Activated naive CD8-positive, alpha-beta T cell treated with anti-CD3 and anti-CD28 coated beads, Interleukin-2, amount 10 ng/mL, durations not matched to agents 7 days and 5 days (primary cell): Measurements from ENCODE around the gene CDH5. TPM values are rescaled to one million over a fixed set of nuclear protein-coding genes. Genes with fewer than 3 reads are reported as not detected.

Source experiments
- ATAC-seq: fragments of 150-1000 bp; cut with Tn5 transposase; one replicate; pipeline ENCODE4 v1.10.0; 2021; ENCODE audit warnings: low read depth, moderate library complexity
- POLR2A ChIA-PET: fragments of 350-600 bp; sonication (Branson Sonifier 250); formaldehyde crosslinking; loops from one replicate; lab custom pipeline; 2021; ENCODE audit warnings: antibody characterized with exemption; lab: Charles Lee
- DNase-seq: peaks from one replicate; pipeline ENCODE4 v3.0.0; 2021
- H3K27ac Mint-ChIP-seq: one replicate; pipeline ENCODE4 v1.8.0; 2022; ENCODE audit warnings: mild to moderate bottlenecking, mixed read lengths
- H3K27me3 Mint-ChIP-seq: one replicate; pipeline ENCODE4 v1.8.0; 2022; ENCODE audit warnings: mild to moderate bottlenecking, moderate library complexity, mixed read lengths
- H3K36me3 Mint-ChIP-seq: one replicate; pipeline ENCODE4 v1.8.0; 2021; ENCODE audit warnings: mild to moderate bottlenecking, mixed read lengths
- H3K4me1 Mint-ChIP-seq: one replicate; pipeline ENCODE4 v1.8.0; 2021; ENCODE audit warnings: mixed read lengths
- H3K4me3 Mint-ChIP-seq: one replicate; pipeline ENCODE4 v1.8.0; 2022; ENCODE audit warnings: mild to moderate bottlenecking, moderate library complexity, mixed read lengths
- H3K9me3 Mint-ChIP-seq: one replicate; pipeline ENCODE4 v1.8.0; 2021; ENCODE audit warnings: mixed read lengths
- total RNA-seq, 2 experiments: library from RNA; stranded (reverse); gene quantifications; one replicate each; pipeline ENCODE4 v1.2.3, GENCODE V29; 2021

The CDH5 gene
- total RNA-seq, 2 experiments from 2014 or later = not detected

DNA sequence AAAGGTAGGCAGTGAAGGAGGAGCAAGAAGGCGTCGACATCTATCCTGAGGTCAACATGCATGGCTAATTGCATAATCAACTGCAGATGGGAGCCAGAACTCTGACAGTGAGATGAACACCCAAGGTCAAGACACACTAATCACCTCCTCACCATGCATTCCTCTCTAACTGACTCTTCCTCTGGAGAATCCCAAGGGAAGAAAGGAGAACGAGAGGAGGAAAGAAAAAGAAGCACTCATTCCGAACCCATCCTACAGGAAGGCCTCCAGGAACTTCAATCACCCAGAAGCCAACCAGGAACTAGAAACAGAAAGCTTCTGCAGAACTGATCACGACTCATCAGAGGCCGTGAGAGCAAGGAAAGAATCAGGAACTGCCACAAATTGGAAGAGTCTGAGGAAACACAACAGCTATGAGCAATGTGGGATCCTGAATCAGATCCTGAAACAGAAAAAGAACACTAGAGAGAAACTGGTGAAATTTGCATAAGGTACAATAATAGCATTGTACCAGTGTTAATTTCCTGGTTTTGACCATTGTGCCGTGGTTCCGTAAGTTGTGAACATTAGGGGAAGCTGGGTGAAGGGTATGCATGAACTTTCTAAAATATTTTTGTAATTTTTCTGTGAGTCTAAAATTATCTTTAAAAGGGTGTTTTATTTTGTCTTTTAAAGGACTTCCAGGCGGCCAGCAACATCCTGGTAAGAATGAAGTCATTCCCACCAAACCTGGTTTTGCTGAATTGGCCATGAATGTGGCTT lies 50.6 kb downstream of the CDH5 start:
- Mint-ChIP-seq H3K27me3 (peaks cover 25% of the 10 kb centered on the region), H3K9me3 (peaks cover 5% of the 10 kb centered on the region), H3K4me1 (peaks cover 1% of the 10 kb centered on the region), H3K36me3 (no peaks in the 10 kb centered on the region), H3K4me3 (no peak overlapping the region), H3K27ac (no peak overlapping the region)
- ATAC-seq (no peak), DNase-seq (no peak)
- POLR2A ChIA-PET = no interaction called here

DNA sequence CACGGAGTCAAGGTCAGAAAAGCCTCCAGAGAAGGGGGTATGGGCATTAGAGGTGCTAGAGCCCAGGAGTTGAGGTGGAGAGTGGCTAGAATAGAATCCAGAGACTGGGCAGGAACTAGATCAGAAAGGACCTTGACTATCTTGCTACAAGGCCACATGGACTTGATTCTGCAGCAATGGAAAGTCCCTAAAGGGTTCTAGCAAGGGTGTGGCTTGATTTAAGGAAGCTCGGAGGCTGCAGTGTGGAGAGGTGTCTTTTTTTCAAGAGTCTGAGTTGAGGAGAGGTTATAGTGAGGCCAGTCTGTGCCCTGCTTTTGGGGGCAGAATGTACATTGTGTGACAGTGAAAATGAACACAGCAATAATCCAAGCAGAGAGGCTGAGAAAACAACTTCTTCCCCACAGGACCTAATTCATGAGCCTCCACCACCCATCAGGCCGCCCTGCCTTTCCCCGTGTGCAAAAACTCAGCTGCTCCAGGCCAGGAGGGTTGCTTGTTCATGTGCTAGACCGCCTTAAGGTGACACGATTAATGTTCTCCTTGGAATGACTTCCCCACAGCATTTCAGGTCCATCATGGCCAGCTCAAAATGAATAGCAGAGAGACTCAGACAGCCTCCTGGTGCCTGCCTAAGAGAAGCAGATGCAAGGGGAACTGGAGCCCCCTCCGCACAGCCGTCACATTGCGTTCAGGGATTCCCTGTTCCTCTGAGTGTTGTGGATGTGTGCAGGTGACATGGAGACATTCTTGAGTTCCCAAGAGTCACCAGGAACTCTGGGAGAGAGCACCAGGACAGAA lies 51.9 kb downstream of the CDH5 start:
- ATAC-seq = no peak
- H3K27ac Mint-ChIP-seq = no peak overlapping the region
- H3K27me3 Mint-ChIP-seq = peaks cover 33% of the 10 kb centered on the region
- no peak for DNase-seq
- POLR2A ChIA-PET = no interaction called here
- H3K9me3 Mint-ChIP-seq = no peaks in the 10 kb centered on the region
- no peaks in the 10 kb centered on the region for H3K36me3 Mint-ChIP-seq
- H3K4me1 Mint-ChIP-seq = peaks cover 1% of the 10 kb centered on the region
- no peak overlapping the region for H3K4me3 Mint-ChIP-seq

DNA sequence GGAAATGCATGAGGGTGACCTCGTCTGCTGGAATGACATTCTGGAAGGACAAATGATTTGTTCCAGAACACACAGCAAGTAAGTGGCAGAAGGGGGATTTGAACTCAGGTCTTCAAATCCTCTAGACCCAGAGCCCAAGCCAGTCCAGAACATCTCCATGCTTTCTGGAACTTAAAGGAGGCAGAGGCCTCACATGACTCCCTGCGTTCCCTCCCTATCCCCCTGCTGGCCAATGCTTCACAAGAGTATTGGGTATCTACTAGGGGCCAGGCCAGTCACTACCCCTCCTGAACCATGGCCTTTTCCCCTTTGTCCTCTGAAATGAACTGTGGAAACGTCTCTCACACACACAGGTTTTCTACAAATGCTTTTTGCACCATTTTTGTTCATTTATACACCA lies 53.0 kb downstream of the CDH5 start:
- Mint-ChIP-seq H3K4me1 (peaks cover 1% of the 10 kb centered on the region), H3K4me3 (no peak overlapping the region), H3K27me3 (peaks cover 43% of the 10 kb centered on the region), H3K27ac (no peak overlapping the region), H3K9me3 (no peaks in the 10 kb centered on the region), H3K36me3 (no peaks in the 10 kb centered on the region)
- POLR2A ChIA-PET = no interaction called here
- ATAC-seq (no peak), DNase-seq (no peak)

DNA sequence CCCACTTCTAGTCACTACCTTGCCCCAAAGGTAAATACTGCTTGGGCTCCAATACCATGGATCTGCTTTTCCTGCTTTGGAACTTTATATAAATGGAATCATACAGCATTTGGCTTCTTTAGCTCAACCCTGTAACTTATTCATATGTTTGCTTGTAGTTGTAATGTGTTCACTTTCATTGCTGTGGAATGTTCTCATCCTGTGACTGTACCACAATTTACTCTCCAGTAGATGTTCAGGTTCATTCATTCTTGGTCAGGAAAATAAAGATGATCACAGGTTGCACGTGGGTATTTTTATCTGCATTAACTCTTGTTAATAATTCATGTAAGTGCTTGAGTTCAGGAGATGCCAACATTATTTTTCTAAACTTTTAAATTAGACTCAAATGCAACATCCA lies 53.9 kb downstream of the CDH5 start:
- Mint-ChIP-seq H3K27me3 (peaks cover 49% of the 10 kb centered on the region), H3K36me3 (no peaks in the 10 kb centered on the region), H3K4me3 (no peak overlapping the region), H3K4me1 (peaks cover 1% of the 10 kb centered on the region), H3K9me3 (no peaks in the 10 kb centered on the region), H3K27ac (no peak overlapping the region)
- ATAC-seq = no peak
- POLR2A ChIA-PET = no interaction called here
- DNase-seq = no peak

DNA sequence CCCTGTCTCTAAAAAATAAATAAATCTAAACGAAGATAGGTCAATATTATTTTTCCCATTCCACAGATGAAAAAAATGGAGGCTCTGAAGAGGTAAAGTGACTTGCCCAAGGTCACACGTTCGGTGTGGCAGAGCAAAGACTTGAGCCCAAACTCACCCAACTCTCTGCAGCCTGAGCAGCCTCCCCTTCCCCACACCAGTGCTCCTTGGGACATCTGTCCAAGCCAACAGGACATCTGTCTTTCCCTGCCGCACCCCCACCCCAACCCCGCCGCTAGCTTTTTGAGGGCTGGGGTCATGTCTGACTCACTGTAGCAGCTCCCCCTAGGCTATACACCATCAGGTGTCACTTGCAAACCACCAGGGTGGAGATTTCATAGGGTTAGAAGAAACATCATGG lies 55.4 kb downstream of the CDH5 start:
- H3K9me3 Mint-ChIP-seq = no peaks in the 10 kb centered on the region
- no peak overlapping the region for H3K27ac Mint-ChIP-seq
- DNase-seq = no peak
- H3K4me3 Mint-ChIP-seq = no peak overlapping the region
- H3K4me1 Mint-ChIP-seq = peaks cover 1% of the 10 kb centered on the region
- H3K27me3 Mint-ChIP-seq = peaks cover 60% of the 10 kb centered on the region
- no peak for ATAC-seq
- POLR2A ChIA-PET = no interaction called here
- H3K36me3 Mint-ChIP-seq = no peaks in the 10 kb centered on the region

DNA sequence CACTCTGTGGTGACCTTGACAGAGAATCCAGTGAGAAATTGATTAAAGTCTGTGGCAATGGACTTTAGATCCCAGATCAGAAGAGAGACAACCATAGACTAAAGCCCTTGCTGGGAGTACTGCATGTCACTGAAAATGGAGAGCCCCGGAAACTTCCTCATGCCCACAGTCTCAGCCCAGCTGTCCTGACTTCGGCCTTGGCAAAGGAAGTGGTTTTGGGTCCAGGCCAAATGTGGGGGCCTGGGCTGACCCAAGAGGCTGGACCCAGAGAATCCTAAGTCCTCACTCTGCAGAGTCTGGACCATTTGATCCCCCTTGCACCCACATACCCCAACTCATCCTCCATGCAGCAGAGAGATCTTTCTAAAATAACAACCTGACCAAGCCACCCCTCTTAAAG lies 55.9 kb downstream of the CDH5 start:
- Mint-ChIP-seq H3K36me3 (no peaks in the 10 kb centered on the region), H3K4me1 (peaks cover 1% of the 10 kb centered on the region), H3K9me3 (no peaks in the 10 kb centered on the region), H3K27ac (no peak overlapping the region), H3K4me3 (no peak overlapping the region), H3K27me3 (peaks cover 60% of the 10 kb centered on the region)
- POLR2A ChIA-PET = no interaction called here
- DNase-seq (no peak), ATAC-seq (no peak)

DNA sequence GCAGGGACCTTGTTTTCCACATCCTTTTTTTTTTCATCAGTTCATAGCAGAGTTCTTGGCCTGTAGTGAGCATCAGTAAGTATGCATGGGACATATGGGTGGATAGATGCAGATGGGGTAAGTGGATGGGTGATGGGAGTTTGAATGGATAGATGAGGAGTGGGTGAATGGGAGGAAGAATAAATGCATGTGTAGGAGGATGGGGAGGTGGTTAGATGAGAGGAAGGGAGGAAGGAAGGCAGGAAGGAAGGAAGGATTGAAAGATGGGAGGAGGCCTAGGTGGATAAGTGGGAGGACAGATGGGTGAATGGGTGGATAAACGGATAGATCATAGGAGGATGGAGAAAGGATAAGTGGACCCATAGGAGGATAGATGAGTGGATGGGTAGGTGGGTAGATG lies 56.7 kb downstream of the CDH5 start:
- H3K4me3 Mint-ChIP-seq = no peak overlapping the region
- no peak overlapping the region for H3K27ac Mint-ChIP-seq
- peaks cover under 1% of the 10 kb centered on the region for H3K4me1 Mint-ChIP-seq
- peaks cover 67% of the 10 kb centered on the region for H3K27me3 Mint-ChIP-seq
- no peaks in the 10 kb centered on the region for H3K36me3 Mint-ChIP-seq
- POLR2A ChIA-PET = interaction anchor here (0.5 kb wide), 1 partner anchor 451 kb away, joined by 5 read pairs; no protein-coding TSS in a partner anchor
- ATAC-seq (no peak), DNase-seq (no peak)
- H3K9me3 Mint-ChIP-seq = no peaks in the 10 kb centered on the region

DNA sequence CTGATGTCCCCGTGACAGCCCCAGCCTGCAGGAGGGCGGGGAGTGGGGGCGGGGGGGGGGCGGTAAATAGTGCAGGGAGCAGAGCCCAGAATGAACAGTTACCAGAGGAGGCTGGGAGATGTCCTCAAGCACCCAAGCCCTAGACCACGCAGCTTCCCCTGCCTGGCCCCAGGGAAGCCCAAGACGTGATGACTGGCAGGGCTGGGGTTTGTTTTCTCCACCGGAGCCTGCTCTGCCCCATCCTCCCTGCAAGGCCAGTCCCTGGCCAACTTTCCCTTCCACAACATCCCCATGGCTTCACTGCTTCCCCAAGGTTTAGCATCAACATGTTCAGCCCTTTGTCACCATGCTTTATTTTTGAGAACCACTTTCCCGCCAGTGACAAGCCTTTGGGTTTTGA lies 59.2 kb downstream of the CDH5 start:
- Mint-ChIP-seq H3K4me1 (no peaks in the 10 kb centered on the region), H3K27me3 (peaks cover 80% of the 10 kb centered on the region), H3K9me3 (no peaks in the 10 kb centered on the region), H3K27ac (no peak overlapping the region), H3K36me3 (no peaks in the 10 kb centered on the region), H3K4me3 (no peak overlapping the region)
- no peak for DNase-seq
- no peak for ATAC-seq
- POLR2A ChIA-PET = no interaction called here

DNA sequence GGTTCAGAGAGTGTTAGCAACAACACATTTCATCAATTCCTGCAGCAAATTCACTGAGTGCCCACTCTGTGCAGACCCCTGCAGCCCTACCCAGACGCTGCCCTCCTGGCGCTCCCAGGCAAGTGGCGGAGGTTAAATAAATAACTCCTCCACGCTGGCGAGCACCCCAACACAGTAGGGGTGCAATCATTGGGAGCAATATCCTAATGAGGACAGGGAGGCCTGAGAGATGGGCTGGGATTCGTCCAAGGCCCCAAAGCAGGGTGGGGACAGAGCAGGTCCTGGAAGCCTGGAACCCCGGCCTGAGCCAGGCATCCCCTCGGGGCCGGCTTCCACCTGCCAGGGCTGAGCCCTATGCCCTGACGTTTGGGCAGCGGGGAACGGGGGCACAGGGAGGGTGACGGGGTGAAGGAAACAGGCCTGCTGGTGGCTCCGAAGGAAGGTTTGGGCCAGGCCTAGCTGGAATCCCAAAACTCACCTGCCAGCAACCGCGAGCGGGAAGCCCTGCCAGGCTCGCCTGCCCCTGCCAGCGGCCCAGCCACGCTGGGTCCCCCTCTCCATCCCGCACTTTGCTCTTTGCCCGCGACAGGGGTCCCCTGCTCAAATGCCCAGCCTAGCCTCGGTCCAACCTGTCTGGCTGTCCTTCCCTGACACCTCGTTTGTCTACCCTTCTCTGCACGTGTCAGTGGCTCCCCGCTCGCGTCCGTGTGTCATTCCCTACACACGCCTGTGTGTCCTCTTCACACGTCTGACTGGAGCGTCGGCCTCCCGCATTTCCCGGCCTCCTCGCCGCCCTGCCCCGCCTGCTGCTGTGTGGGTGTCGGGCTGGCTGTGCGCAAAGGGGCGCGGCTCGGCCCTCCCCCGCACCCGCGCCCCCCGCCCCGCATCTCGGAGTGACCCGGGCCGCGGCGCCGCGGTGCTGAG lies 59.9 kb downstream of the CDH5 start:
- ATAC-seq = no peak
- H3K4me3 Mint-ChIP-seq = no peak overlapping the region

DNA sequence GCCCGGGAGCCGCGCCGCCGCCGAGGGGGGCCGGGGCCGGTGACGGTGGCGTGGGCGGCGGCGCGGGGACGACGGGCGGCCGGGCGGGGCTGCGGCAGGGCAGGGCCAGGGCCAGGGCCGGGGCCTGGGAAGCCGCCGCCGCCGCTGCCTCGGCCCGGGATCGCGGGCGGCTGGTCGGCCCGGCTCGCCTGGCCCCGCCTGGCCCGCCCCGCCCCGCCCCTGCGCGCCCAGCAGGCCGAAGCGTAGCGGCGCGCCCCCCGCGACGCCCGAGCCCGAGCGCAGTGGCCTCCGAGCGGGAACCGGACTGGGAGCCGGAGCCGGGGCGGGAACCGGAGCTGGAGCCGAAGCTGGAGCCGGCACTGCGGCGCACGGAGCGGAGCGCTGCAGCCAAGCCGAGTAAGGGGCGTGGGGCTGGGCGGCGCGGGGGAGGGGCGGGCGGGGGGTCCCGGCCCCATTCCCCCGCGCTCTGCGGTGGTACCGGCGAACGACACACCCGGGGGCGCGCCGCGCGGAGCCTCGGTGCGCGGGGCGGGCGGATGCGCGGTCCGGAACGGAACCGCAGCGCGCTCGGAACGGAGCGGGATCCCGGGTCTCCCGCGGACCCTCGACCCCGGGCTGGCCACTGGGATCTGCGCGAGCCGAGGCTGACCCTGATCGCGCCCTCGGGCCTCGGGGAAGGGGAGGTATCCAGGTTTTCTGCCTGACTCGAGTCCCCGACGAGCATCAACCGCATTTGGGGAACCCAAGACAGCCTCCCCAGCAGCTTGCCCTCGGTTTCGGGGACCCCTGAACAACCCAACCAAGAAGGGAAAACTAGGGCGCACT lies 60.8 kb downstream of the CDH5 start, which contains the start of gene BEAN1:
BEAN1 (plus strand) TSS at position 260 of the 825 bp plus-strand sequence. CDS start 10,382 bp downstream, outside the sequence.
- H3K36me3 Mint-ChIP-seq = no peaks in the 10 kb centered on the region
- no peaks in the 10 kb centered on the region for H3K9me3 Mint-ChIP-seq
- POLR2A ChIA-PET = no interaction called here
- H3K4me1 Mint-ChIP-seq = no peaks in the 10 kb centered on the region
- peaks cover 84% of the 10 kb centered on the region for H3K27me3 Mint-ChIP-seq
- H3K27ac Mint-ChIP-seq = no peak within 1 kb of the TSS
- no peak for DNase-seq
- H3K4me3 Mint-ChIP-seq = no peak within 1 kb of the TSS
- ATAC-seq = peak; percentile 40

More for the DNA sequence above, 59.9 kb downstream of the CDH5 start:
- DNase-seq = no peak
- H3K27ac Mint-ChIP-seq = no peak overlapping the region
- peaks cover 80% of the 10 kb centered on the region for H3K27me3 Mint-ChIP-seq
- no peaks in the 10 kb centered on the region for H3K9me3 Mint-ChIP-seq
- no peaks in the 10 kb centered on the region for H3K4me1 Mint-ChIP-seq
- no peaks in the 10 kb centered on the region for H3K36me3 Mint-ChIP-seq
- POLR2A ChIA-PET = no interaction called here

DNA sequence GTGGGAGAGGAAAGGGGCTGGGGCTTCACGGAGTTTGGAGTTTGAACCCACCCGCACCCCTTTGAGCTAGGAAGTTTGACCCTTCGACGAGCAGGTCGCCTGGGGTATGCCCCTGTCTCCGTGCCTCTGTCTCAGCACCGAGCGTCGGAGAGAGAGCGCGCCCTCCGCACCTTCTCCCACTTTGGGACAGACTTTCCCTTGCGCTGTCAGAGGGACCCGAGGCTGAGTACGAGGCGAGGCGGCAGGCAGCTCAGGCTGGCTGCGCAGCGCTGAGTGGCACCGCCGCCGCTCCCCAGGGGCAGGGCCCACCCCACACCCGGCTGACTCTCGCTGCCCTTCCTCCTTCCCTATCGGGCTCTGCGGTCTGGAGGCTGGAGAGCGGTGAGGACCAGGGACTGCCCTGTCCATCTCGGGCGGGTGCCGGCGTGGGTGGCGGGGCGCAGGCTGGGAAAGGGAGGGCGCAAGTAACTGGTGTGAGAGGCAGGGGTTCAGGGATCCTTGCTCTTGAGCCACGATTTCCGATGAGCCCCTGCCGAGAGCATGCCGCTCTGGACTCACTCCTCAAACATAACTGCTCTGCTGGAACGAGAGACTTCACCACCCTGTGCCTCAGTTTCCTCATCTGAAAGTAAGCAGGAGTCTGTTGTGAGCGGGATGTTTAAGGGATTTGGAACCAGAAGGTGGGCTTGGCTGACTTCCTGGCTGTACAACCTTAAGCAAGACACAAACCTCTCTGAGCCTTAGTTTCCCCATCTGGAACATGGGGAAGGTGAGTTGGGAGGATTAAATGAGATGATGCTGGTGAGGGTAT lies 61.6 kb downstream of the CDH5 start:
- ATAC-seq (peak; percentile 36), DNase-seq (no peak)
- Mint-ChIP-seq H3K36me3 (no peaks in the 10 kb centered on the region), H3K27ac (no peak overlapping the region), H3K4me1 (no peaks in the 10 kb centered on the region), H3K9me3 (no peaks in the 10 kb centered on the region), H3K4me3 (no peak overlapping the region), H3K27me3 (peaks cover 80% of the 10 kb centered on the region)
- POLR2A ChIA-PET = no interaction called here

DNA sequence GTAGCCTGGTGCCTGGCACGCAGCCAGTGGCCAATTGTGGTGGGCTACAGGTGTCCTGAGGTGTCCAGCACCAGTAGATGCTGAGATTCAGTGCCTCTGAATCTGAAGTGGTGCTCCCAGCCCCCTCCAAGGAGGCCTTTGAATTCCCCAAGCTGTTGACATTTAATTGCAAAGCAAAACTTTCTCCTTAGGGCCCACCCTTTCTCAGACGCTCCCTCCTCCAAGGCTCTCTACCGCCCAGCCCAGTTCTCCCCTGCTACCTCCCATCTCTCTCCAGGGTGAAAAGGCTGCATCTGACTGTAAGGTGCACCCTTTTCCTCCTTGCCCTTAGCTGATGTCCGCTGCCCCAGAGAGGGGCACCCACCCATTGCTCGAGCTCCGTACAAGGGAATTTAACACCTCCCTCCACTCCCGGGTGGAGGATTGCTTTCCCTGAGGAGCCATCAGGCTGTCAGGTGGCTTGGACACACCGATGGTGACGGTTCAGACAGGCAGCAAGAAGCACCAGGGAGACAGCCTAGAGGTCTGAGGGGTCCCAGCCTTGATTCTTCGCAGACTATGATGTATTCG lies 62.3 kb downstream of the CDH5 start:
- no peaks in the 10 kb centered on the region for H3K4me1 Mint-ChIP-seq
- no peak overlapping the region for H3K4me3 Mint-ChIP-seq
- no peak overlapping the region for H3K27ac Mint-ChIP-seq
- H3K9me3 Mint-ChIP-seq = no peaks in the 10 kb centered on the region
- H3K27me3 Mint-ChIP-seq = peaks cover 78% of the 10 kb centered on the region
- no peak for DNase-seq
- ATAC-seq = no peak
- POLR2A ChIA-PET = no interaction called here
- no peaks in the 10 kb centered on the region for H3K36me3 Mint-ChIP-seq
